Smooth muscle cell (in vitro differentiated cells): Measurements from ENCODE around the gene RBFOX2. TPM values are rescaled to one million over a fixed set of nuclear protein-coding genes. Genes with fewer than 3 reads are reported as not detected.
"Not testable (repeated sequence)": the region's sequence is repeated elsewhere in the genome, so short reads cannot be mapped to it uniquely, and the experiment has no call there.

Source experiments
- DNase-seq: peaks from one replicate; lab custom pipeline; 2025; ENCODE audit not compliant: unreplicated experiment; lab: John Stamatoyannopoulos, UW
- H2AFZ ChIP-seq: fragments of 200-600 bp; sonication (generic); 2 replicates; pipeline ENCODE4 v1.6.0; 2016; ENCODE audit warnings: antibody characterized with exemption, low read depth, mild to moderate bottlenecking
- H3F3A ChIP-seq: fragments of 200-600 bp; sonication (generic); 2 replicates; pipeline ENCODE4 v1.6.0; 2017; ENCODE audit warnings: antibody characterized with exemption, low read depth
- H3K27ac ChIP-seq: fragments of 200-600 bp; sonication (generic); 2 replicates; pipeline ENCODE4 v1.5.1; 2016; ENCODE audit warnings: low read depth, mild to moderate bottlenecking
- H3K27me3 ChIP-seq: fragments of 200-600 bp; sonication (generic); 2 replicates; pipeline ENCODE4 v1.6.1; 2016; ENCODE audit warnings: low read depth, mild to moderate bottlenecking
- H3K36me3 ChIP-seq: fragments of 200-600 bp; sonication (generic); 2 replicates; pipeline ENCODE4 v1.5.1; 2016; ENCODE audit warnings: low read depth
- H3K4me1 ChIP-seq: fragments of 200-600 bp; sonication (generic); 2 replicates; pipeline ENCODE4 v1.5.1; 2016; ENCODE audit warnings: low read depth
- H3K4me2 ChIP-seq: fragments of 200-600 bp; sonication (generic); 2 replicates; pipeline ENCODE4 v1.6.0; 2016; ENCODE audit warnings: mild to moderate bottlenecking
- H3K4me3 ChIP-seq: fragments of 200-600 bp; sonication (generic); 2 replicates; pipeline ENCODE4 v1.5.1; 2016; ENCODE audit warnings: mild to moderate bottlenecking
- H3K79me2 ChIP-seq: fragments of 200-600 bp; sonication (generic); 2 replicates; pipeline ENCODE4 v1.6.0; 2016; ENCODE audit warnings: low read depth, mild to moderate bottlenecking
- H3K9ac ChIP-seq: fragments of 200-600 bp; sonication (generic); 2 replicates; pipeline ENCODE4 v1.6.0; 2016; ENCODE audit warnings: low read depth
- H3K9me3 ChIP-seq: fragments of 200-600 bp; sonication (generic); replicated peaks from 2 replicates; pipeline ENCODE4 v1.5.1; 2016; ENCODE audit warnings: low read depth
- H4K20me1 ChIP-seq: fragments of 200-600 bp; sonication (generic); 2 replicates; pipeline ENCODE4 v1.6.0; 2016; ENCODE audit warnings: low read depth
- WGBS: methylation state at CpG from one replicate; pipeline ENCODE4 v1.1.7; 2016; ENCODE audit warnings: low lambda C conversion rate; 5-methylcytosine and 5-hydroxymethylcytosine counted together
- polyA plus RNA-seq: library from polyadenylated mRNA; unstranded; fragments of >200 nt; fragmentation: Nextera tagmentation; extraction: Ambion mirVana; gene quantifications from 2 replicates; pipeline ENCODE4 v1.2.1, GENCODE V29; 2016
- total RNA-seq: library from RNA; depleted of rRNA; stranded (reverse); fragments of >200 nt; gene quantifications from 2 replicates; pipeline ENCODE4 v1.2.3, GENCODE V29; 2014
- TF ChIP-seq, protein P1 (sequence below): fragments of 200-600 bp; sonication (generic); IDR thresholded peaks from 2 replicates; pipeline ENCODE4 v1.5.1; 2017; ENCODE audit warnings: borderline replicate concordance, mild to moderate bottlenecking, antibody characterized with exemption; ENCODE audit not compliant: insufficient read depth, poor library complexity, severe bottlenecking

Gene RBFOX2
- total and polyA plus RNA-seq, 2 experiments from 2014 or later, result 128 to 144 TPM

DNA sequence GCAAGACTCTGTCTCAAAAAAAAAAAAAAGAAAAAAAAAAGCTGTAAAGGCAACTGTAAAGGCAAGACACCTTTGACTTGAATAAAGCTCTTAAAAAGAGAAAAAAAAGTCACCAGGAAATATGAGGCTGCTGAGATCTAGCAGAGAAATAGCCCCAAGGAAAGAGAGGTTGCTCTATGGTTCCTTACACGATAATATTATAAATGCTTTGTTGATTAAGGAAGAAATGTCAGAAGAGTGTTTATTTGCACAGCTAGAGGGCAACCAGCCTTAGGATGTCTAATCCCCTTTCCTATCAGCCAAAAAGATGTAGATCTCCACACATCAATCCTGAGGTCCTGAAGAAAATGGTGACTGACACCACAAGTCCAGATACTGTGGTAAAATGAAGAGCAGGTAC lies 32.0 kb downstream of the RBFOX2 start:
- Histone ChIP-seq H3F3A (peaks cover 32% of the 10 kb centered on the region), H3K27me3 (no peaks in the 10 kb centered on the region), H3K27ac (peak overlapping the region; percentile 88), H3K4me1 (peaks cover 7% of the 10 kb centered on the region), H3K4me3 (no peak overlapping the region), H3K36me3 (no peaks in the 10 kb centered on the region), H3K9me3 (no peaks in the 10 kb centered on the region), H4K20me1 (peaks cover 70% of the 10 kb centered on the region), H2AFZ (no peak overlapping the region), H3K4me2 (peak overlapping the region; percentile 48), H3K79me2 (peaks cover 75% of the 10 kb centered on the region), H3K9ac (no peak overlapping the region)
- TF ChIP-seq, protein P1, sequence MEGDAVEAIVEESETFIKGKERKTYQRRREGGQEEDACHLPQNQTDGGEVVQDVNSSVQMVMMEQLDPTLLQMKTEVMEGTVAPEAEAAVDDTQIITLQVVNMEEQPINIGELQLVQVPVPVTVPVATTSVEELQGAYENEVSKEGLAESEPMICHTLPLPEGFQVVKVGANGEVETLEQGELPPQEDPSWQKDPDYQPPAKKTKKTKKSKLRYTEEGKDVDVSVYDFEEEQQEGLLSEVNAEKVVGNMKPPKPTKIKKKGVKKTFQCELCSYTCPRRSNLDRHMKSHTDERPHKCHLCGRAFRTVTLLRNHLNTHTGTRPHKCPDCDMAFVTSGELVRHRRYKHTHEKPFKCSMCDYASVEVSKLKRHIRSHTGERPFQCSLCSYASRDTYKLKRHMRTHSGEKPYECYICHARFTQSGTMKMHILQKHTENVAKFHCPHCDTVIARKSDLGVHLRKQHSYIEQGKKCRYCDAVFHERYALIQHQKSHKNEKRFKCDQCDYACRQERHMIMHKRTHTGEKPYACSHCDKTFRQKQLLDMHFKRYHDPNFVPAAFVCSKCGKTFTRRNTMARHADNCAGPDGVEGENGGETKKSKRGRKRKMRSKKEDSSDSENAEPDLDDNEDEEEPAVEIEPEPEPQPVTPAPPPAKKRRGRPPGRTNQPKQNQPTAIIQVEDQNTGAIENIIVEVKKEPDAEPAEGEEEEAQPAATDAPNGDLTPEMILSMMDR, result no peak
- 56% methylated on average over 1 of the region's 1 CpG for WGBS
- no peak for DNase-seq

DNA sequence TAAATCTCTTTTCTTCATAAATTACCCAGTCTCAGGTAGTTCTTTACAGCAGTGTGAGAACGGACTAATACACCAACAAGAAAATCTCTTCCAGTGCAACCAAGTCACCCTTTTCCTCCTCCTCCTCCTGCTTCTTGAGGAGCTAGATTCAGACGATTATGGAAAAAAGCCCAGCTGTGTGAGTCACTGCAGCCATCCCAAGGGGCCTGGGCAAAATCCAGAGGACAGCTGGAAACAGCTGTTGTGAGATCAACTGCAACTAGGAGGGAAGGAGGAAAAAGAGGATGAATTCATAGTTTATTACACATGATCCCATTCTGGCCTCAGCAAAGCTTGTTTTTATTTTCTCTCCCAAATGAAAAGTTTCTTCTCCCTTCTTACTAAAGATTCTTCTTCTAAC lies 32.9 kb downstream of the RBFOX2 start:
- H3K4me1 ChIP-seq, result peaks cover 7% of the 10 kb centered on the region
- peak overlapping the region; percentile 48 for H3K4me2 ChIP-seq
- H3K36me3 ChIP-seq, result no peaks in the 10 kb centered on the region
- no peak overlapping the region for H2AFZ ChIP-seq
- peak overlapping the region; percentile 88 for H3K27ac ChIP-seq
- no peaks in the 10 kb centered on the region for H3K9me3 ChIP-seq
- TF ChIP-seq, protein P1, result no peak
- DNase-seq, result peak; percentile 19
- peaks cover 73% of the 10 kb centered on the region for H3K79me2 ChIP-seq
- 2% methylated on average over 2 of the region's 2 CpGs for WGBS
- H3K9ac ChIP-seq, result peak overlapping the region; percentile 45
- H4K20me1 ChIP-seq, result peaks cover 72% of the 10 kb centered on the region
- H3F3A ChIP-seq, result peaks cover 32% of the 10 kb centered on the region
- H3K27me3 ChIP-seq, result no peaks in the 10 kb centered on the region
- H3K4me3 ChIP-seq, result no peak overlapping the region

DNA sequence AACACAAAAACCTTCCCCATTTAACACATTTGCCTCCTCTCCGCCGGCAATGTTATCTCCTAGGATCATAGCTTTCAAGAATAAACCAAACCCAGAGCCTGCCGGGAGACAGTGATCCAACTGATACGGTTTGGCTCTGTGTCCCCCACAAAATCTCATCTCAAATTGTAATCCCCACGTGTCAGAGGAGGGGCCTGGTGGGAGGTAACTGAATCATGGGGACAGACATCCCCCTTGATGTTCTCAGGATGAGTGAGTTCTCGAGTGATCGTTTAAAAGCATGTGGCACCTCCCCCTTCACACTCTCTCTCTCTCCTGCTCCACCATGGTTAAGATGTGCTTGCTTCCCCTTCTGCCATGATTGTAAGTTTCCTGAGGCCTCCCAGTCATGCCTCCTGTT lies 33.3 kb downstream of the RBFOX2 start:
- 16% methylated on average over 7 of the region's 7 CpGs for WGBS
- Histone ChIP-seq H3K4me1 (peaks cover 7% of the 10 kb centered on the region), H2AFZ (no peak overlapping the region)

DNA sequence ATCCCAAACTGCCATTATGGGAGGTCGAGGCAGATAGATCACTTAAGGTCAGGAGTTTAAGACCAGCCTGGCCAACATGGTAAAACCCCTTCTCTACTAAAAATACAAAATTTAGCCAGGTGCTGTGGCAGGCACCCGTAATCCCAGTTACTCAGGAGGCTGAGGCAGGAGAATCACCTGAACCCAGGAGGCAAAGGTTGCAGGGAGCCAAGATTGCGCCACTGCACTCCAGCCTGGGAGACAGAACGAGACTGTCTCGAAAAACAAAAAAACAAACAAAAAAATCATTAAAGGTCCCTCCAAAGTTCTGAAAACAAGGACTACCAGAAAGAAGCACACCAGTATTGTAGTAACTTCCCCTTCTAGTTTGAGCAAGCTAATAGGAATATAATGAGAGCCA lies 34.9 kb downstream of the RBFOX2 start:
- not testable (repeated sequence) for H3K4me3 ChIP-seq, H3K27ac ChIP-seq, H3K4me2 ChIP-seq, H3K27me3 ChIP-seq, H3K36me3 ChIP-seq, DNase-seq, H3K9ac ChIP-seq, H2AFZ ChIP-seq, H3K9me3 ChIP-seq, H3K4me1 ChIP-seq
- H4K20me1 ChIP-seq, result peaks cover 71% of the 10 kb centered on the region
- H3F3A ChIP-seq, result peaks cover 28% of the 10 kb centered on the region
- H3K79me2 ChIP-seq, result peaks cover 73% of the 10 kb centered on the region
- WGBS, result 98% methylated on average over 5 of the region's 5 CpGs

More for the DNA sequence above, 33.3 kb downstream of the RBFOX2 start:
- Histone ChIP-seq H3K4me2 (peak overlapping the region; percentile 48), H3K36me3 (no peaks in the 10 kb centered on the region), H3K27ac (peak overlapping the region; percentile 88), H4K20me1 (peaks cover 71% of the 10 kb centered on the region), H3K79me2 (peaks cover 73% of the 10 kb centered on the region), H3F3A (peaks cover 32% of the 10 kb centered on the region), H3K27me3 (no peaks in the 10 kb centered on the region), H3K9me3 (no peaks in the 10 kb centered on the region), H3K9ac (peak overlapping the region; percentile 45), H3K4me3 (no peak overlapping the region)
- TF ChIP-seq, protein P1, result no peak
- DNase-seq, result no peak
